Measurements from ENCODE around the gene CTNNA3. TPM values are rescaled to one million over a fixed set of nuclear protein-coding genes. Genes with fewer than 3 reads are reported as not detected.

The CTNNA3 gene
- total RNA-seq, 1 donor from 2014 or later, result 0.92 TPM

- no peak for DNase-seq (ENCODE audit: low spot score)
- peaks cover 7% of the 10 kb centered on the region for H3K27me3 Mint-ChIP-seq (ENCODE audit: low read depth)
Observed at GRCh38 chr10:67306588-67307205, 389.3 kb downstream of the CTNNA3 start.

GRCh38 chr10:67302701-67303100 is 393.3 kb downstream of the CTNNA3 start:
- Mint-ChIP-seq H3K9me3 (ENCODE audit: low read depth) (no peaks in the 10 kb centered on the region), H3K36me3 (ENCODE audit: low read depth) (no peaks in the 10 kb centered on the region), H3K4me1 (ENCODE audit: low read depth) (no peaks in the 10 kb centered on the region)

More at GRCh38 chr10:67306588-67307205, 389.3 kb downstream of the CTNNA3 start:
- H3K4me3 Mint-ChIP-seq (ENCODE audit: unreplicated experiment), result no peak overlapping the region
- peak; percentile 81 for TF ChIP-seq CTCF (IDR thresholded peaks at IDR 0.05)
- no peak overlapping the region for H3K27ac Mint-ChIP-seq (ENCODE audit: unreplicated experiment)
- H3K4me1 Mint-ChIP-seq (ENCODE audit: low read depth), result no peaks in the 10 kb centered on the region
- no peaks in the 10 kb centered on the region for H3K36me3 Mint-ChIP-seq (ENCODE audit: low read depth)
- no peaks in the 10 kb centered on the region for H3K9me3 Mint-ChIP-seq (ENCODE audit: low read depth)

GRCh38 chr10:67299761-67300160 is 396.2 kb downstream of the CTNNA3 start:
- Mint-ChIP-seq H3K27me3 (ENCODE audit: low read depth) (peaks cover 3% of the 10 kb centered on the region), H3K27ac (ENCODE audit: unreplicated experiment) (no peak overlapping the region), H3K4me3 (ENCODE audit: unreplicated experiment) (no peak overlapping the region), H3K4me1 (ENCODE audit: low read depth) (no peaks in the 10 kb centered on the region), H3K9me3 (ENCODE audit: low read depth) (no peaks in the 10 kb centered on the region), H3K36me3 (ENCODE audit: low read depth) (no peaks in the 10 kb centered on the region)
- no peak for DNase-seq (ENCODE audit: low spot score)
- no peak for TF ChIP-seq CTCF (IDR thresholded peaks at IDR 0.05)

More at GRCh38 chr10:67302701-67303100, 393.3 kb downstream of the CTNNA3 start:
- no peak for DNase-seq (ENCODE audit: low spot score)
- Mint-ChIP-seq H3K27ac (ENCODE audit: unreplicated experiment) (no peak overlapping the region), H3K27me3 (ENCODE audit: low read depth) (peaks cover 3% of the 10 kb centered on the region), H3K4me3 (ENCODE audit: unreplicated experiment) (no peak overlapping the region)
- TF ChIP-seq CTCF (IDR thresholded peaks at IDR 0.05), result no peak

GRCh38 chr10:67297637-67298181 is 398.3 kb downstream of the CTNNA3 start:
- no peaks in the 10 kb centered on the region for H3K27me3 Mint-ChIP-seq (ENCODE audit: low read depth)
- no peaks in the 10 kb centered on the region for H3K9me3 Mint-ChIP-seq (ENCODE audit: low read depth)
- no peaks in the 10 kb centered on the region for H3K4me1 Mint-ChIP-seq (ENCODE audit: low read depth)

GRCh38 chr10:67296926-67297325 is 399.1 kb downstream of the CTNNA3 start:
- Mint-ChIP-seq H3K27me3 (ENCODE audit: low read depth) (peaks cover 2% of the 10 kb centered on the region), H3K27ac (ENCODE audit: unreplicated experiment) (no peak overlapping the region), H3K4me3 (ENCODE audit: unreplicated experiment) (no peak overlapping the region), H3K36me3 (ENCODE audit: low read depth) (no peaks in the 10 kb centered on the region), H3K9me3 (ENCODE audit: low read depth) (no peaks in the 10 kb centered on the region), H3K4me1 (ENCODE audit: low read depth) (no peaks in the 10 kb centered on the region)
- no peak for DNase-seq (ENCODE audit: low spot score)
- TF ChIP-seq CTCF (IDR thresholded peaks at IDR 0.05), result no peak

More at GRCh38 chr10:67297637-67298181, 398.3 kb downstream of the CTNNA3 start:
- no peak for DNase-seq (ENCODE audit: low spot score)
- no peaks in the 10 kb centered on the region for H3K36me3 Mint-ChIP-seq (ENCODE audit: low read depth)
- no peak overlapping the region for H3K27ac Mint-ChIP-seq (ENCODE audit: unreplicated experiment)
- no peak for TF ChIP-seq CTCF (IDR thresholded peaks at IDR 0.05)
- H3K4me3 Mint-ChIP-seq (ENCODE audit: unreplicated experiment), result no peak overlapping the region
